Ecto neural progenitor cell (in vitro differentiated cells): Measurements from ENCODE around the gene FBXW2.

Source experiments
- DNase-seq: peaks from one replicate; pipeline ENCODE4 v3.0.0-alpha.2; 2018; ENCODE audit warnings: low spot score

Gene FBXW2

GRCh38 chr9:120741701-120742100, 51.5 kb downstream of the FBXW2 start:
- no peak for DNase-seq

DNA sequence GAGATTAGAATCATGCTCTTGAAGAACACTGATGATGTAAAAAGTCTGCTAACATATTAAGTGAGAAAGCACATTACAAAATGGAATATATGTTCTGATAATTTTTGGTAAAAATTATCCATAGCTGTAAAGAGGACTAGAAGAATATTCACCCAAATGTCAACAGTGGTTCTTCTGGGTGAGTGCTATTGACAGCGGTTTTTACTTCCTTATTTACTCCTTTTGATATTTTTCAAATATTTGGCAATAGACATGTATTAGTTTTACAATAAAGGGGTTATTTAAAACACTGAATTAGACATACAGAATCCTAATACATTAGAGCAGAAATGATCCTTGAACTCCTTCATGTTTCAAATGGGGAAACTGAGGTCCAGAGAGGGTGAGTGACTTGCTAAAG, 52.0 kb downstream of the FBXW2 start:
- DNase-seq: no peak

GRCh38 chr9:120740132-120740531, 53.1 kb downstream of the FBXW2 start:
- DNase-seq: no peak

GRCh38 chr9:120737416-120738165, 55.6 kb downstream of the FBXW2 start:
- no peak for DNase-seq

- no peak for DNase-seq
Observed at GRCh38 chr9:120736881-120737280, 56.3 kb downstream of the FBXW2 start.

GRCh38 chr9:120735415-120736126, 57.6 kb downstream of the FBXW2 start:
- no peak for DNase-seq

GRCh38 chr9:120734607-120735410, 58.4 kb downstream of the FBXW2 start:
- no peak for DNase-seq

DNA sequence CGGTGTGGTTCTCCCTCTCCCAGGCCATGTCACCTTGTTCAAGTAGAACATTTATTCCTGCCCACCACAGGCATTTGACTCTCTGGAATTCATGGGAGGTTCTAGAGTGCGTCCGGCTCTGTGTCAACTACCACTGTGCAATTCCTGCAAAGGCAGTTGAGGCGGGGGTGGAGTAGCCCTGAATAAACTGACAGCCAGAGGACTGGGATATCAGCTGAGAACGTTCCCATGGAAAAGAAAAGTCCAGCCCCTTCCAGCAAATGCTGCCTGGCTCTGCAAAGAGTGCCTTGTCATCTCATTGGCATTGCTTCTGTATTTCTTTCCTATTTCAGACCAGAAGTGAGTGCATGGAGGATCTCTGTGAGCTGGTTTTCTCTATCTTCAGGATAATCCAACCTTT, 60.0 kb downstream of the FBXW2 start:
- DNase-seq: no peak

GRCh38 chr9:120730654-120731514, 62.3 kb downstream of the FBXW2 start:
- DNase-seq: peak; percentile 71

- DNase-seq: no peak
Observed at GRCh38 chr9:120729791-120730241, 63.4 kb downstream of the FBXW2 start.

- no peak for DNase-seq
Observed at GRCh38 chr9:120726484-120726883, 66.7 kb downstream of the FBXW2 start.

- no peak for DNase-seq
Observed at GRCh38 chr9:120725907-120726306, 67.3 kb downstream of the FBXW2 start.

DNA sequence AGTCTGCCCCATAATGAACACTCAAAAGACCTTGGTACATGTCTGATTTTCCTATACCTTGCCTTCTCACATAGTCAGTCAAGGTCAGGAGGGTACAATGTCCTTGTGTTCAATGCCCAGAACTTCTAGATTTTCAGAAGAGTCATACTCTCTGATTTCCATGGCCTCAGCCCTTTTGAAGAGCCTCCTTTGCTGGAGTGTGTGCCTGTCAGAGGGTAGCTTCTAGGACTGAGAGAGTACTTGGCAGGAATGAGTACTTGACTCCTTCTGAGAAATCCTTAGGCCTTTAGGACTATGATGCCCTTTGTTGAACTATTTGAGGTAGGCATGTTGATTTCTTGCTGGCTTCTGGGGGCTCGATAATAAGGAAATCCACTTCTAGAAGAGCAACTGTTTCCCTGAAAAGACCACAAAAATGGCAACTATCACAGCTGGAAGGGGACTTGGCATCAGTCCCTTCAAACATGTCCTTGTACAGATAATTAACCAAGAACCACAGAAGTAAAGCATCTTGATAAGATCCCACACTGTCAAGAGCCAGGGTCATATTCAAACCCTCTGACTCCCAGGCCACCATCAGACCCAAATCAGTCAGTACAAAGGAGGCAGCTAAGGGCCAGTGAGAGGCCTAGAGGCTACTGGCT, 68.3 kb downstream of the FBXW2 start:
- DNase-seq: no peak

- DNase-seq: no peak
Observed at GRCh38 chr9:120723565-120723964, 69.7 kb downstream of the FBXW2 start.

DNA sequence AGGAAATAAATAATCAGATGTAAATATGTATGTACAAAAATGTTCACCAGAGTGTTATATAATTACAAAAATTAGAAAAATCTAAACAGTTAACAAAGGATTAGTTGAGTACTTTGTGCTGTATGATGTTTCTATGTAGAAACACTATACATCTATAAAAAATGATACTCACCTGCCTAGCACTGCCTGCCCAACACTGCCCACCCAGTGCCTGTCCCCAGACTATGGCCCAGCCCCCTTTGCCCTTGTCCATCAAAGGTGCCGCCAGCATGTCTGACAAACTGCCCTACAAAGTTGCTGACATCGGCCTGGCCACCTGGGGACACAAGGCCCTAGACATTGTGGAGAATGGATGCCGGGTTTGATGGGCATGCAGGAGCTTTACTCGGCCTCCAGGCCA, 72.8 kb downstream of the FBXW2 start:
- DNase-seq: no peak

- DNase-seq: no peak
Observed at GRCh38 chr9:120718316-120718715, 74.9 kb downstream of the FBXW2 start.

- no peak for DNase-seq
Observed at GRCh38 chr9:120717176-120717575, 76.0 kb downstream of the FBXW2 start.

GRCh38 chr9:120716483-120716882, 76.7 kb downstream of the FBXW2 start:
- DNase-seq: no peak

- DNase-seq: peak; percentile 79
Observed at GRCh38 chr9:120715389-120715924, 77.8 kb downstream of the FBXW2 start.

DNA sequence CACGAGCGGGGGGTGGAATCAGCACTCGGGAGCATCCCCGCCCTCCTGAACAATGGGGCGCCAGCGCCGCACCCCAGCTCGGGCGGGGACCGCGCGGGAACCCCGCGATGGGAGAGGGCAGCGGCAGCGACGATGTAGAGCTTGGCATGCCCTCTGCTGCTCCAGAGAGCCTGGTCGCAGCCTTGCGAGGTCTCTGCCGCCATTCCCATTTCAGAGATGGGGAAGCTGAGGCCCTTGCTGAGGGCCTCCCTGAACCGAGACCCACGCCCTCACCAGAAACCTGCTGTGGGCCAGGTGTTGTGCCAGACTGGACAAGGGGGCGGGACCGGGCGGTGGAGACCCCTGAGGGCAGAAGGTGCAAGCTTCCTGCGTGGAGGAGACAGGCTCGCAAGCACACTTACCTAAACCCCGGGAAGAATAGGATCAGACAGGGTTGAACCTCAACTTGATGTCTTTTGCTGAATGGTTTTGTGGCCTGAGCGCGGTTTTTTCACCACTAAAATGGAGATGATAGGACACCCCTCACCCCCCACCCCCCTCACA, 78.3 kb downstream of the FBXW2 start:
- no peak for DNase-seq
